CD4-positive, CD25-positive, alpha-beta regulatory T cell (primary cell): Measurements from ENCODE around the gene DDX52. TPM values are rescaled to one million over a fixed set of nuclear protein-coding genes. Genes with fewer than 3 reads are reported as not detected.
"Not testable (repeated sequence)": the region's sequence is repeated elsewhere in the genome, so short reads cannot be mapped to it uniquely, and the experiment has no call there.

Experiments
- ATAC-seq, 2 donors: fragments of 150-1000 bp; cut with Tn5 transposase; one replicate each; pipeline ENCODE4 v1.10.0; 2021; ENCODE audit warnings: low read depth in 2 of 2, moderate number of reproducible peaks in 2 of 2, moderate library complexity in 1 of 2
- DNase-seq, 3 donors: peaks; one replicate each; pipeline versions ENCODE4 v3.0.0 to v3.0.0-alpha.2; 2012 to 2022; ENCODE audit warnings: mixed read lengths in 1 of 3
- H3K27ac ChIP-seq: one replicate; pipeline ENCODE4 v1.7.0; 2013; ENCODE audit warnings: mild to moderate bottlenecking, low read length; ENCODE audit not compliant: insufficient read depth, poor library complexity, severe bottlenecking
- H3K27me3 ChIP-seq: one replicate; pipeline ENCODE4 v1.7.0; 2013; ENCODE audit warnings: low read length; ENCODE audit not compliant: control insufficient read depth, insufficient read depth
- H3K36me3 ChIP-seq: one replicate; pipeline ENCODE4 v1.7.0; 2013; ENCODE audit warnings: mild to moderate bottlenecking, low read length, moderate library complexity; ENCODE audit not compliant: control insufficient read depth, insufficient read depth
- H3K4me1 ChIP-seq: 2 replicates; pipeline ENCODE4 v1.7.0; 2013; ENCODE audit warnings: mild to moderate bottlenecking, low read length; ENCODE audit not compliant: insufficient read depth, control insufficient read depth, poor library complexity, severe bottlenecking
- H3K4me3 ChIP-seq: one replicate; pipeline ENCODE4 v1.7.0; 2013; ENCODE audit warnings: low read depth, mild to moderate bottlenecking, low read length, moderate library complexity
- H3K9me3 ChIP-seq, 2 experiments: 1 replicate in 1 of 2; 2 replicates in 1 of 2; pipeline ENCODE4 v1.7.0; 2013; ENCODE audit warnings: low read length in 2 of 2, mild to moderate bottlenecking in 1 of 2, moderate library complexity in 1 of 2; ENCODE audit not compliant: control insufficient read depth in 2 of 2
- H3K27ac Mint-ChIP-seq, 3 donors: one replicate each; pipeline ENCODE4 v1.8.0; 2020 to 2022; ENCODE audit warnings: mild to moderate bottlenecking in 3 of 3, mixed read lengths in 3 of 3, moderate library complexity in 2 of 3
- H3K27me3 Mint-ChIP-seq: one replicate; pipeline ENCODE4 v1.8.0; 2022; ENCODE audit warnings: mild to moderate bottlenecking, mixed read lengths
- H3K36me3 Mint-ChIP-seq: one replicate; pipeline ENCODE4 v1.8.0; 2020; ENCODE audit warnings: mixed read lengths
- H3K4me1 Mint-ChIP-seq, 4 donors: one replicate each; pipeline ENCODE4 v1.8.0; 2020 to 2022; ENCODE audit warnings: mixed read lengths in 4 of 4, mild to moderate bottlenecking in 1 of 4
- H3K4me3 Mint-ChIP-seq, 4 donors: one replicate each; pipeline ENCODE4 v1.8.0; 2020 to 2022; ENCODE audit warnings: mild to moderate bottlenecking in 4 of 4, mixed read lengths in 4 of 4, moderate library complexity in 3 of 4
- H3K9me3 Mint-ChIP-seq, 7 donors: one replicate each; pipeline ENCODE4 v1.8.0; 2020 to 2022; ENCODE audit warnings: mixed read lengths in 7 of 7, mild to moderate bottlenecking in 3 of 7, moderate library complexity in 2 of 7
- polyA plus RNA-seq, 4 donors: library from polyadenylated mRNA; unstranded; fragments of 300-500 nt; fragmentation: Illumina TruSeq; gene quantifications; one replicate each; pipeline ENCODE4 v1.2.3, GENCODE V29; 2021
- total RNA-seq: library from RNA; stranded (reverse); gene quantifications from one replicate; pipeline ENCODE4 v1.2.3, GENCODE V29; 2022

The DDX52 gene
- total and polyA plus RNA-seq, 5 donors from 2014 or later: 13.8 to 33.3 (median 16.4) TPM

- Mint-ChIP-seq H3K9me3 (peaks cover 0 to 1% (median 0%) of the 10 kb centered on the region in 7 donors), H3K4me3 (no peak overlapping the region), H3K27ac (no peak overlapping the region), H3K36me3 (no peaks in the 10 kb centered on the region), H3K4me1 (peaks cover 4 to 14% (median 9%) of the 10 kb centered on the region in 4 donors), H3K27me3 (peaks cover 82% of the 10 kb centered on the region)
- peaks cover 52% of the 10 kb centered on the region for H3K27me3 ChIP-seq
- H3K36me3 ChIP-seq: no peaks in the 10 kb centered on the region
- no peak for DNase-seq
- no peaks in the 10 kb centered on the region for H3K9me3 ChIP-seq
- H3K27ac ChIP-seq: no peak overlapping the region
- no peak overlapping the region for H3K4me3 ChIP-seq
- H3K4me1 ChIP-seq: peaks cover 9% of the 10 kb centered on the region
- no peak for ATAC-seq
Measured at GRCh38 chr17:37647856-37648255, 4.6 kb upstream of the DDX52 start.

GRCh38 chr17:37643869-37644268, 623 bp upstream of the DDX52 start:
- Histone ChIP-seq H3K36me3 (peaks cover 11% of the 10 kb centered on the region), H3K9me3 (no peaks in the 10 kb centered on the region), H3K4me3 (peak overlapping the region; percentile 99), H3K27me3 (peaks cover 26% of the 10 kb centered on the region), H3K4me1 (peaks cover 24% of the 10 kb centered on the region), H3K27ac (no peak overlapping the region)
- ATAC-seq: no peak
- peaks cover 0 to 1% (median 0%) of the 10 kb centered on the region in 7 donors for H3K9me3 Mint-ChIP-seq
- no peak for DNase-seq
- peaks cover 51% of the 10 kb centered on the region for H3K27me3 Mint-ChIP-seq
- peak overlapping the region in 2 of 3 donors; percentile 93 to 96 for H3K27ac Mint-ChIP-seq
- H3K4me3 Mint-ChIP-seq: peak overlapping the region; percentile 90 to 99 (median 96)
- peaks cover 23 to 47% (median 29%) of the 10 kb centered on the region in 4 donors for H3K4me1 Mint-ChIP-seq
- peaks cover 13% of the 10 kb centered on the region for H3K36me3 Mint-ChIP-seq

DNA sequence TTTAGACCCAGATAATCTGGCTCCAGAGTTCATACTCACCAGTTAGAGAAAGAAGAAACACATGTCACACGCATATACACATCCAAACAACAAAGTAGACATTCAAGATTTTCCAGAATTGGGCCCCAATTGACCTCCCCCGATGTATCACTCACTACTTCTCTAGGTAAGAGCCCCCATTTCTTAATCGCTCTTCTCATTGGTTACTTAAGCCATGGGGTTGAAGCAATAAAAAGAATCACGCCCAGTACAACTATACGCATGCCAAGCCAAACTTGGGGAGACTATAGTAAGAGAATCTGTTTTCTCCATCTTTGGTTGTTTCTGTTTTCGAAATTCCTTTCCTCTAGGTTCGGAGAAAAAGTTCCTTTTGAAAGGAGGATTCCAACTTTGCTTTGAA, 565 bp downstream of the DDX52 start:
- Mint-ChIP-seq H3K9me3 (peaks cover 0 to 1% (median 0%) of the 10 kb centered on the region in 7 donors), H3K4me3 (peak overlapping the region; percentile 90 to 99 (median 96)), H3K4me1 (peaks cover 28 to 56% (median 38%) of the 10 kb centered on the region in 4 donors), H3K27ac (peak overlapping the region; percentile 79 to 96 (median 93)), H3K36me3 (peaks cover 20% of the 10 kb centered on the region), H3K27me3 (peaks cover 41% of the 10 kb centered on the region)
- ATAC-seq (no peak), DNase-seq (peak in 2 of 3 donors; percentile 9 to 32)
- Histone ChIP-seq H3K36me3 (peaks cover 16% of the 10 kb centered on the region), H3K27ac (peak overlapping the region; percentile 71), H3K4me1 (peaks cover 24% of the 10 kb centered on the region), H3K27me3 (peaks cover 17% of the 10 kb centered on the region), H3K4me3 (peak overlapping the region; percentile 99), H3K9me3 (no peaks in the 10 kb centered on the region)

- Histone ChIP-seq H3K36me3 (peaks cover 30% of the 10 kb centered on the region), H3K4me1 (peaks cover 24% of the 10 kb centered on the region), H3K4me3 (peak overlapping the region; percentile 11), H3K27ac (no peak overlapping the region), H3K9me3 (no peaks in the 10 kb centered on the region), H3K27me3 (peaks cover 5% of the 10 kb centered on the region)
- H3K27ac Mint-ChIP-seq: no peak overlapping the region
- ATAC-seq (no peak), DNase-seq (no peak)
- H3K4me1 Mint-ChIP-seq: peaks cover 35 to 62% (median 44%) of the 10 kb centered on the region in 4 donors
- H3K27me3 Mint-ChIP-seq: peaks cover 19% of the 10 kb centered on the region
- H3K4me3 Mint-ChIP-seq: peak overlapping the region in 2 of 4 donors; percentile 62 to 78
- peaks cover 26% of the 10 kb centered on the region for H3K36me3 Mint-ChIP-seq
- no peaks in the 10 kb centered on the region for H3K9me3 Mint-ChIP-seq
Measured at GRCh38 chr17:37640015-37640414, 3.2 kb downstream of the DDX52 start.

DNA sequence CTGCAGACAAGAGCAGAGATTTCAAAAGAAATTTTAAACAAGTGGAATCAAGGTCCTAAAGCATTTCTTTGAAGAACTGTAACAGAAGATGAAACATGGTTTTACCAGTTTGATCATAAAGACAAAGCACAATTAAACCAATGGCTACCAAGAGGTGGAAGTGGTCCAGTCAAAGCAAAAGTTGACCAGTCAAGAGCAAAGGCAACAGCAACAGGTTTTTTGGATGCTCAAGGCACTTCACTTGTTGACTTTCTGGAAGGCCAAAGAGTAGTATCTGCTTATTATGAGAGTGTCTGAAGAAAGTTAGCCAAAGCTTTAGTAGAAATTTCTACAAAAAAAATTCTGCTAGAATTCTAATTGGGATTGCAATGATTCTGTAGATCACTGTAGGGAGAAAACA, 5.3 kb downstream of the DDX52 start:
- Mint-ChIP-seq H3K4me3 (peak overlapping the region in 1 of 4 donors; percentile 29), H3K36me3 (peaks cover 26% of the 10 kb centered on the region)

DNA sequence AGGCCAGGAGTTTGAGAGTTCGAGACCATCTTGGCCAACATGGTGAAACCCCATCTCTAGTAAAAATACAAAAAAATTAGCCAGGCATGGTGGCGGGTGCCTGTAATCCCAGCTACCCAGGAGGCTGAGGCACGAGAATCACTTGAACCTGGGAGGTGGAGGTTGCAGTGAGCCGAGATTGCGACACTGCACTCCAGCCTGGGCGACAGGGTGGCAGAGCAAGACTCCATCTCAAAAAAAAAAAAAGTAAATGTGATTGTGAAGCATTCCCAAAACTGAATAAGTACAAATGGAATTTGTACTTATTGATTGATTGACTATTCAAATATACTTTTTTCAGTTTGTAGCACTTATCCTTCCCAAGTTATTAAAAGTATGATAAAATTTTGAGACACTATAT, 26.8 kb downstream of the DDX52 start:
- peaks cover 19% of the 10 kb centered on the region for H3K36me3 Mint-ChIP-seq
- H3K27me3 ChIP-seq, H3K9me3 ChIP-seq, DNase-seq, H3K27ac Mint-ChIP-seq, ATAC-seq, H3K4me1 ChIP-seq, H3K4me1 Mint-ChIP-seq, H3K4me3 ChIP-seq, H3K27ac ChIP-seq, H3K27me3 Mint-ChIP-seq, H3K4me3 Mint-ChIP-seq, H3K9me3 Mint-ChIP-seq: not testable (repeated sequence)
- H3K36me3 ChIP-seq: peaks cover 70% of the 10 kb centered on the region

More for the DNA sequence above, 5.3 kb downstream of the DDX52 start:
- Histone ChIP-seq H3K9me3 (no peaks in the 10 kb centered on the region), H3K36me3 (peaks cover 33% of the 10 kb centered on the region), H3K4me3 (no peak overlapping the region), H3K27me3 (no peaks in the 10 kb centered on the region), H3K27ac (no peak overlapping the region), H3K4me1 (peaks cover 16% of the 10 kb centered on the region)
- H3K27ac Mint-ChIP-seq: no peak overlapping the region
- H3K9me3 Mint-ChIP-seq: no peaks in the 10 kb centered on the region
- ATAC-seq: no peak
- no peak for DNase-seq
- H3K4me1 Mint-ChIP-seq: peaks cover 31 to 48% (median 35%) of the 10 kb centered on the region in 4 donors
- no peaks in the 10 kb centered on the region for H3K27me3 Mint-ChIP-seq

DNA sequence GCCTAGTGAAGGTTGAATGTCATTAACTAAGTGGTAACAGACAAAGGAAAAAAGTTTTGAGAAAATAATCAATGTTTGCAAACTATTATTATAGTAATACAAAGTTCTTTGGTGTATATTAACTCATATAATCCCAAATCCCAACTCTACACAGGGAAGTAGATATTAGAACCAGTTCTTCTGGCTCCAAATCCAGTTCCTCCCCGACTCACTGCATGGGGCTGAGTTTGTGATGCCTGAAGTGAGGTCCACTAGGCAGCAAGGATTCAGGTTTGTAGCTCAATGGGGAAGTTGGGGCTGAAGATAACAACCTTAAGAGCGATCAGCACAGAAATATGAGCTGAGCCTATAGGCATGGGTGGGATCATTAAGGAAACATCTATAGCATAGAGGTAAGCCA, 28.4 kb downstream of the DDX52 start:
- no peaks in the 10 kb centered on the region for H3K9me3 ChIP-seq
- Mint-ChIP-seq H3K4me3 (no peak overlapping the region), H3K4me1 (peaks cover 0 to 11% (median 2%) of the 10 kb centered on the region in 4 donors), H3K27ac (no peak overlapping the region), H3K36me3 (peaks cover 10% of the 10 kb centered on the region), H3K27me3 (no peaks in the 10 kb centered on the region), H3K9me3 (no peaks in the 10 kb centered on the region)
- DNase-seq: no peak
- H3K27ac ChIP-seq: no peak overlapping the region
- peaks cover 54% of the 10 kb centered on the region for H3K36me3 ChIP-seq
- no peaks in the 10 kb centered on the region for H3K27me3 ChIP-seq
- peaks cover 3% of the 10 kb centered on the region for H3K4me1 ChIP-seq
- ATAC-seq: no peak
- no peak overlapping the region for H3K4me3 ChIP-seq

DNA sequence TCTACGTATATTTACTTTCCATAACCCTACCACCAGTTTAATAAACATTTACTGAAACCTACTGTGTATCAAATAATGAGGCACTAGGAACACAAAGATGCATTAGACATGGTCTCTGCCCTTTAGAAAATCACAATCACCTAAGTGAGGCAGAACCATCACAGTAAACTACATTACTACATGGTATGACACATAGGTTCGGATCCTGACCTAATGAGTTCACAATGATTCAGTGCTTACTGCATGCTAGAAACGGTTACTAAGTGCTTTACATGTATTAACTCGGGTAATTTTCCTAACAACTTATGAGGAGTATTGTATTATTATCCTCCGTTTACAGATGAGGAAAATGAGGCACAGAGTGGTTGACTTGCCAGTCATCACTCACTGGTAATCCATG, 28.9 kb downstream of the DDX52 start:
- peaks cover 50% of the 10 kb centered on the region for H3K36me3 ChIP-seq
- no peak overlapping the region for H3K27ac ChIP-seq
- no peaks in the 10 kb centered on the region for H3K27me3 Mint-ChIP-seq
- DNase-seq: no peak
- no peaks in the 10 kb centered on the region for H3K9me3 ChIP-seq
- no peak overlapping the region for H3K4me3 ChIP-seq
- H3K36me3 Mint-ChIP-seq: peaks cover 8% of the 10 kb centered on the region
- no peak for ATAC-seq
- no peak overlapping the region for H3K4me3 Mint-ChIP-seq
- H3K27ac Mint-ChIP-seq: no peak overlapping the region
- no peaks in the 10 kb centered on the region for H3K27me3 ChIP-seq
- no peaks in the 10 kb centered on the region for H3K9me3 Mint-ChIP-seq
- H3K4me1 ChIP-seq: peaks cover 7% of the 10 kb centered on the region
- H3K4me1 Mint-ChIP-seq: peaks cover 0 to 15% (median 6%) of the 10 kb centered on the region in 4 donors
